ENCODE results near the gene SOCS6.

SOCS6 gene

DNA sequence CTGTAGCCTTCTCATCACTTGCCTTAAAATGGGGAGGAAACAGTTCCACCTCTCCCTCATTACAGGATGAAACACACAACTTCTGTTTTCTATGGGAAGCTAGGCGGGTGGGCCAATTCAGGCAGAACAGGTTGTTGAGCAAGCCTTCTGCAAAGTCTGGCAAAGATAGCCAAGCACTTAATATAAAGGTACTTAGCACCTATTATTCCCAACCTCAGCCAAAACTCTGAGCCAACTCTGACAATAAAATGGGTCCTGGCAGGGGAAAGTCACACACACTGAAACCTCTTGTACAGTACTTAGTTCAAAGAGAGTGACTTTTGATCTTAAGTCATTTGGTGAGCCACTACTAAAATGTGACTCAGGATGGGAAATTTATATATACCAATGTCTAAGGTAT is 15.8 kb upstream of the SOCS6 start:
- no peaks in the 10 kb centered on the region for H3K27me3 ChIP-seq (replicated peaks; ENCODE audit: insufficient read depth, low read length)
- no peaks in the 10 kb centered on the region for H3K36me3 ChIP-seq (replicated peaks; ENCODE audit: insufficient read depth, low read length)
- no peaks in the 10 kb centered on the region for H3K9me3 ChIP-seq (replicated peaks; ENCODE audit: insufficient read depth, low read length)
- H3K27ac ChIP-seq (ENCODE audit: low read length): no peak overlapping the region
- H3F3A ChIP-seq (ENCODE audit: insufficient read depth, low read length): no peaks in the 10 kb centered on the region
- no peaks in the 10 kb centered on the region for H3K79me2 ChIP-seq (ENCODE audit: low read length)
- no peaks in the 10 kb centered on the region for H3K9me2 ChIP-seq (replicated peaks; ENCODE audit: insufficient read depth, low read length)
- no peaks in the 10 kb centered on the region for H4K20me1 ChIP-seq (ENCODE audit: insufficient read depth, low read length)
- H3K4me2 ChIP-seq (ENCODE audit: low read depth, low read length): no peak overlapping the region
- H3K9ac ChIP-seq (ENCODE audit: low read length): no peak overlapping the region
- no peaks in the 10 kb centered on the region for H3K4me1 ChIP-seq (ENCODE audit: low read length)
- no peak for TF ChIP-seq EZH2 (optimal IDR thresholded peaks at IDR 0.05; ENCODE audit: low read depth, low read length)
- TF ChIP-seq, protein P1, sequence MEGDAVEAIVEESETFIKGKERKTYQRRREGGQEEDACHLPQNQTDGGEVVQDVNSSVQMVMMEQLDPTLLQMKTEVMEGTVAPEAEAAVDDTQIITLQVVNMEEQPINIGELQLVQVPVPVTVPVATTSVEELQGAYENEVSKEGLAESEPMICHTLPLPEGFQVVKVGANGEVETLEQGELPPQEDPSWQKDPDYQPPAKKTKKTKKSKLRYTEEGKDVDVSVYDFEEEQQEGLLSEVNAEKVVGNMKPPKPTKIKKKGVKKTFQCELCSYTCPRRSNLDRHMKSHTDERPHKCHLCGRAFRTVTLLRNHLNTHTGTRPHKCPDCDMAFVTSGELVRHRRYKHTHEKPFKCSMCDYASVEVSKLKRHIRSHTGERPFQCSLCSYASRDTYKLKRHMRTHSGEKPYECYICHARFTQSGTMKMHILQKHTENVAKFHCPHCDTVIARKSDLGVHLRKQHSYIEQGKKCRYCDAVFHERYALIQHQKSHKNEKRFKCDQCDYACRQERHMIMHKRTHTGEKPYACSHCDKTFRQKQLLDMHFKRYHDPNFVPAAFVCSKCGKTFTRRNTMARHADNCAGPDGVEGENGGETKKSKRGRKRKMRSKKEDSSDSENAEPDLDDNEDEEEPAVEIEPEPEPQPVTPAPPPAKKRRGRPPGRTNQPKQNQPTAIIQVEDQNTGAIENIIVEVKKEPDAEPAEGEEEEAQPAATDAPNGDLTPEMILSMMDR (IDR thresholded peaks at IDR 0.05; ENCODE audit: low read length): no peak
- TF ChIP-seq EZH2phosphoT487 (IDR thresholded peaks at IDR 0.05; ENCODE audit: low read length): no peak
- H2AFZ ChIP-seq (ENCODE audit: low read length): no peak overlapping the region
- no peak for DNase-seq
- no peak overlapping the region for H3K4me3 ChIP-seq (ENCODE audit: low read length)

DNA sequence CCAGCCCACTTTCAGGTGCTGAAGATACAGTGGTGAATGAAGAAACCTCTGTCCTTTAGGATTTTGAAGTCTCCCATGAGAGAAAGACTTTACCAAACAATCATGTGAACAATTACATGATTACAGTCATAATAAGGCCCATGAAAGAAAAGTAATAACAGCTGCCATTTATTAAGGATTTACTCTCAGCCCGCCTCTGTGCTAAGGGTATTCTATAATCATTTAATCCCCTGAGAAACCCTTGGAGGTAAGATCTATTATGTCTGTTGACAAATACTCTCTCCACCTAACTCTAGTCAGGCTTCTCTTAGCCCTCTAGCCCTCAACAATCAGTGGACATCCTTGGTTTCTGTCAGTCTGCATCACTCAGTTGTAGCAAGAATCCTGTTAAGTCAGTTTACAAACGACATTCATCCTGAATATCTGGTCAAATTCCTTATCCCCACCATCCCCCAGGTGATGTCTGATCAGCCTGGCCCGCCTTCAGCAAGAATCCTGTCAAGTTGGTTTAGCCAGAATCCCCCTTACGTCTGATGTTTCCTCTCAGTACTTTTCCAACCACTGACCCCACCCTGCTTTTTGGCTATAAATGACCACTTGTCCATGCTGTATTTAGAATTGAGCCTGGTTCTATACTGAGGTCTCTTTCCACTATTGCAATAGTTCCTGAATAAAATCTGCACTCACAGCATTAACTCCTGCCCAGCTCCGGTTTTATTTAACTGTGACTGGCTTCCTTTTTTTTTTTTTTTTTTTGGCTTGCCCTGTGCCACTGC is 12.2 kb upstream of the SOCS6 start:
- no peak overlapping the region for H2AFZ ChIP-seq (ENCODE audit: low read length)
- H3K27me3 ChIP-seq (replicated peaks; ENCODE audit: insufficient read depth, low read length): no peaks in the 10 kb centered on the region
- H3K4me3 ChIP-seq (ENCODE audit: low read length): no peak overlapping the region
- H3K9me3 ChIP-seq (replicated peaks; ENCODE audit: insufficient read depth, low read length): no peaks in the 10 kb centered on the region
- no peaks in the 10 kb centered on the region for H4K20me1 ChIP-seq (ENCODE audit: insufficient read depth, low read length)
- no peak for DNase-seq
- H3K79me2 ChIP-seq (ENCODE audit: low read length): no peaks in the 10 kb centered on the region
- no peaks in the 10 kb centered on the region for H3K36me3 ChIP-seq (replicated peaks; ENCODE audit: insufficient read depth, low read length)
- no peak for TF ChIP-seq EZH2phosphoT487 (IDR thresholded peaks at IDR 0.05; ENCODE audit: low read length)
- no peak for TF ChIP-seq EZH2 (optimal IDR thresholded peaks at IDR 0.05; ENCODE audit: low read depth, low read length)
- TF ChIP-seq, protein P1 (IDR thresholded peaks at IDR 0.05; ENCODE audit: low read length): no peak
- H3F3A ChIP-seq (ENCODE audit: insufficient read depth, low read length): no peaks in the 10 kb centered on the region
- H3K9me2 ChIP-seq (replicated peaks; ENCODE audit: insufficient read depth, low read length): no peaks in the 10 kb centered on the region
- H3K4me1 ChIP-seq (ENCODE audit: low read length): no peaks in the 10 kb centered on the region
- H3K27ac ChIP-seq (ENCODE audit: low read length): no peak overlapping the region
- H3K4me2 ChIP-seq (ENCODE audit: low read depth, low read length): no peak overlapping the region
- H3K9ac ChIP-seq (ENCODE audit: low read length): no peak overlapping the region

DNA sequence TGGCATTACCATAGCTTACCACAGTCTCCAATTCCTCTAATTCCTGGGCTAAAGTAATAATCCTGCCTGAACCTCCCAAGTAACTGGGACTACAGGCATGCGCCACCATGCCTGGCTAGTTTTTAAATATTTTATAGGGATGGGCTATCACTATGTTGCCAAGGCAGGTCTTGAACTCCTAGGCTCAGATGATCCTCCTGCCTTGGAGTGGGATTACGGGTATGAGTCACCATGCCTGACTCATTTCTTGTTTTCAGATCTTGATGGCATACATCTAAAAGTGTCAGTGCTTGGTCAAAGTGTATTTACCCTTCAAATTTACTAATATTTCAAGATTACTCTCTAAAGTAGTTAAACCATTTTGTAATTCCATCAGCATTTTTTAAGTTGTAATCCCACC is 9.4 kb upstream of the SOCS6 start:
- Histone ChIP-seq H3K9me3 (replicated peaks; ENCODE audit: insufficient read depth, low read length) (no peaks in the 10 kb centered on the region), H3K27me3 (replicated peaks; ENCODE audit: insufficient read depth, low read length) (no peaks in the 10 kb centered on the region), H4K20me1 (ENCODE audit: insufficient read depth, low read length) (no peaks in the 10 kb centered on the region), H3K9ac (ENCODE audit: low read length) (no peak overlapping the region), H3K9me2 (replicated peaks; ENCODE audit: insufficient read depth, low read length) (no peaks in the 10 kb centered on the region), H2AFZ (ENCODE audit: low read length) (no peak overlapping the region), H3K4me1 (ENCODE audit: low read length) (no peaks in the 10 kb centered on the region), H3K27ac (ENCODE audit: low read length) (no peak overlapping the region), H3K36me3 (replicated peaks; ENCODE audit: insufficient read depth, low read length) (no peaks in the 10 kb centered on the region), H3K79me2 (ENCODE audit: low read length) (no peaks in the 10 kb centered on the region), H3K4me2 (ENCODE audit: low read depth, low read length) (no peak overlapping the region), H3K4me3 (ENCODE audit: low read length) (no peak overlapping the region), H3F3A (ENCODE audit: insufficient read depth, low read length) (no peaks in the 10 kb centered on the region)
- DNase-seq: no peak
- TF ChIP-seq EZH2 (optimal IDR thresholded peaks at IDR 0.05; ENCODE audit: low read depth, low read length) (no peak), EZH2phosphoT487 (IDR thresholded peaks at IDR 0.05; ENCODE audit: low read length) (no peak)
- TF ChIP-seq, protein P1 (IDR thresholded peaks at IDR 0.05; ENCODE audit: low read length): no peak
